Measurements from ENCODE around the gene RAB1A. TPM values are rescaled to one million over a fixed set of nuclear protein-coding genes. Genes with fewer than 3 reads are reported as not detected.

Gene RAB1A
- total RNA-seq, 1 experiment from 2014 or later = 207 TPM

DNA sequence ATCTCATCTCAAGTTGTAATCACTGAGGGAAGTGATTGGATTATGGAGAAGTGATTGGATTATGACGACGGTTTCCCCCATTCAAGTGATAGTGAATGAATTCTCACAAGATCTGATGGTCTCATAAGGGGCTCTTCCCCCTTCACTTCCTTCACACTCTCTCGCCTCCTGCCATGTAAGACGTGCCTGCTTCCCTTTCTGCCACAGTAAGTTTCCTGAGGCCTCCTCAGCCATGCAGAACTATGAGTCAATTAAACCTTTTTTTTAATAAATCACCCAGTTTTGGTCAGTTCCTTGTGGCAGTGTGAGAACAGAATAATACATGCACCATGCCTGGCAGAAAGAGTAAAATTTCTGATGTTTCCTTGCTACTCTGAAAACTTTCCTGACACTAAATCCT is 37.1 kb downstream of the RAB1A start:
- POLR2A ChIA-PET = no interaction called here
- Histone ChIP-seq H3K4me3 (ENCODE audit: low read depth, low read length) (no peak overlapping the region), H3K4me1 (no peaks in the 10 kb centered on the region), H3K9me3 (no peaks in the 10 kb centered on the region), H3K36me3 (ENCODE audit: control insufficient read depth, insufficient read depth, low read length) (no peaks in the 10 kb centered on the region; the same call in 1 of the 2 replicates), H3K27me3 (replicated peaks; ENCODE audit: control insufficient read depth, insufficient read depth, low read length) (no peaks in the 10 kb centered on the region)
- Mint-ChIP-seq H3K27me3 (ENCODE audit: insufficient read depth, unreplicated experiment) (no peaks in the 10 kb centered on the region), H3K4me3 (ENCODE audit: unreplicated experiment) (no peak overlapping the region), H3K27ac (ENCODE audit: unreplicated experiment) (no peak overlapping the region), H3K36me3 (ENCODE audit: insufficient read depth, unreplicated experiment) (peaks cover 87% of the 10 kb centered on the region), H3K4me1 (ENCODE audit: low read depth, unreplicated experiment) (peaks cover 5% of the 10 kb centered on the region), H3K9me3 (ENCODE audit: unreplicated experiment) (no peaks in the 10 kb centered on the region)
- intact Hi-C loops (cut with micrococcal nuclease; ENCODE audit: unreplicated experiment) = no loop called here
- TF ChIP-seq, protein P1, sequence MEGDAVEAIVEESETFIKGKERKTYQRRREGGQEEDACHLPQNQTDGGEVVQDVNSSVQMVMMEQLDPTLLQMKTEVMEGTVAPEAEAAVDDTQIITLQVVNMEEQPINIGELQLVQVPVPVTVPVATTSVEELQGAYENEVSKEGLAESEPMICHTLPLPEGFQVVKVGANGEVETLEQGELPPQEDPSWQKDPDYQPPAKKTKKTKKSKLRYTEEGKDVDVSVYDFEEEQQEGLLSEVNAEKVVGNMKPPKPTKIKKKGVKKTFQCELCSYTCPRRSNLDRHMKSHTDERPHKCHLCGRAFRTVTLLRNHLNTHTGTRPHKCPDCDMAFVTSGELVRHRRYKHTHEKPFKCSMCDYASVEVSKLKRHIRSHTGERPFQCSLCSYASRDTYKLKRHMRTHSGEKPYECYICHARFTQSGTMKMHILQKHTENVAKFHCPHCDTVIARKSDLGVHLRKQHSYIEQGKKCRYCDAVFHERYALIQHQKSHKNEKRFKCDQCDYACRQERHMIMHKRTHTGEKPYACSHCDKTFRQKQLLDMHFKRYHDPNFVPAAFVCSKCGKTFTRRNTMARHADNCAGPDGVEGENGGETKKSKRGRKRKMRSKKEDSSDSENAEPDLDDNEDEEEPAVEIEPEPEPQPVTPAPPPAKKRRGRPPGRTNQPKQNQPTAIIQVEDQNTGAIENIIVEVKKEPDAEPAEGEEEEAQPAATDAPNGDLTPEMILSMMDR (IDR thresholded peaks at IDR 0.05; ENCODE audit: insufficient read depth in 1 of 2, low read depth in 1 of 2, low read length in 1 of 2, severe bottlenecking in 1 of 2, unreplicated experiment in 1 of 2) = no peak
- no peak for DNase-seq
- CTCF ChIA-PET = no interaction called here
- no TSS peak for BruUV-seq (replicated peaks)

DNA sequence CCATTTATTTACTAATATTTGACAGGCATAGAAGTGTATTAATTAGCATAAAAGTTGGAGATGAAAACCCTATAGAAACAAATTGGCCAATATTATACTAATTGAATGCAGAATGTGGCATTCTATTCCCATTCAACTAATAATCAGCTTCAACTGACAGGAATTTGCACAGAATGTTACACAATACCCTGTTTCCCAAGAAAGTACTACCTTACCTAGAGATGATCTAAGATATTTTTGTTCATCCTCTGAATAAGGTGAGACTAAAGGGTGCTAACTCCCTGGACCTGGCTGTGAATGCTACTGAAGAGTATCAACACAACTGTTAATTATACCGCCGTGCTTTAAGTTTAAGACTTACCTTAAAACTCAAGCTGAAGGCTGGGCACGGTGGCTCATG is 44.8 kb downstream of the RAB1A start:
- no TSS peak for BruUV-seq (replicated peaks)
- no peaks in the 10 kb centered on the region for H3K4me1 ChIP-seq
- CTCF ChIA-PET = interaction anchor here (0.6 to 1.3 kb wide), 2 partner anchors 45 to 142 kb away, joined by 5 read pairs; partner anchors contain the start of genes ACTR2 and RAB1A
- Mint-ChIP-seq H3K4me3 (ENCODE audit: unreplicated experiment) (no peak overlapping the region), H3K27ac (ENCODE audit: unreplicated experiment) (no peak overlapping the region), H3K27me3 (ENCODE audit: insufficient read depth, unreplicated experiment) (no peaks in the 10 kb centered on the region), H3K4me1 (ENCODE audit: low read depth, unreplicated experiment) (peaks cover under 1% of the 10 kb centered on the region), H3K36me3 (ENCODE audit: insufficient read depth, unreplicated experiment) (peaks cover 100% of the 10 kb centered on the region), H3K9me3 (ENCODE audit: unreplicated experiment) (no peaks in the 10 kb centered on the region)
- intact Hi-C loops (cut with micrococcal nuclease; ENCODE audit: unreplicated experiment) = no loop called here
- H3K9me3 ChIP-seq = no peaks in the 10 kb centered on the region
- H3K4me3 ChIP-seq (ENCODE audit: low read depth, low read length) = no peak overlapping the region
- H3K27me3 ChIP-seq (replicated peaks; ENCODE audit: control insufficient read depth, insufficient read depth, low read length) = no peaks in the 10 kb centered on the region
- no peaks in the 10 kb centered on the region; the same call in none of the 2 replicates for H3K36me3 ChIP-seq (ENCODE audit: control insufficient read depth, insufficient read depth, low read length)
- POLR2A ChIA-PET = interaction anchor here (0.6 kb wide), 2 partner anchors 38 to 142 kb away, joined by 10 read pairs; partner anchors contain the start of gene ACTR2
- TF ChIP-seq, protein P1 (IDR thresholded peaks at IDR 0.05; ENCODE audit: insufficient read depth in 1 of 2, low read depth in 1 of 2, low read length in 1 of 2, severe bottlenecking in 1 of 2, unreplicated experiment in 1 of 2) = no peak
- DNase-seq = no peak

GRCh38 chr2:65081232-65081685 is 48.6 kb downstream of the RAB1A start:
- peaks cover 95% of the 10 kb centered on the region for H3K36me3 Mint-ChIP-seq (ENCODE audit: insufficient read depth, unreplicated experiment)
- no peak overlapping the region for H3K4me3 ChIP-seq (ENCODE audit: low read depth, low read length)
- H3K9me3 ChIP-seq = no peaks in the 10 kb centered on the region
- H3K36me3 ChIP-seq (ENCODE audit: control insufficient read depth, insufficient read depth, low read length) = peaks cover 3% of the 10 kb centered on the region
- DNase-seq = no peak
- no peaks in the 10 kb centered on the region for H3K27me3 Mint-ChIP-seq (ENCODE audit: insufficient read depth, unreplicated experiment)
- H3K4me1 ChIP-seq = peaks cover 2% of the 10 kb centered on the region
- no peak overlapping the region for H3K27ac Mint-ChIP-seq (ENCODE audit: unreplicated experiment)
- POLR2A ChIA-PET = no interaction called here
- BruUV-seq (replicated peaks) = no TSS peak
- H3K4me3 Mint-ChIP-seq (ENCODE audit: unreplicated experiment) = no peak overlapping the region
- no peaks in the 10 kb centered on the region for H3K9me3 Mint-ChIP-seq (ENCODE audit: unreplicated experiment)
- H3K27me3 ChIP-seq (replicated peaks; ENCODE audit: control insufficient read depth, insufficient read depth, low read length) = no peaks in the 10 kb centered on the region
- TF ChIP-seq, protein P1 (IDR thresholded peaks at IDR 0.05; ENCODE audit: insufficient read depth in 1 of 2, low read depth in 1 of 2, low read length in 1 of 2, severe bottlenecking in 1 of 2, unreplicated experiment in 1 of 2) = no peak
- CTCF ChIA-PET = no interaction called here
- intact Hi-C loops (cut with micrococcal nuclease; ENCODE audit: unreplicated experiment) = no loop called here
- H3K4me1 Mint-ChIP-seq (ENCODE audit: low read depth, unreplicated experiment) = peaks cover under 1% of the 10 kb centered on the region

Data from Caco-2 (cell line).